NB4 (cell line): ENCODE measurements around the gene TMEM114.

ENCODE experiments used
- DNase-seq: peaks from one replicate; pipeline ENCODE4 v3.0.0; 2010; ENCODE audit warnings: low read depth
- H3K4me3 ChIP-seq: one replicate; pipeline ENCODE4 v1.5.1; 2011; ENCODE audit warnings: mild to moderate bottlenecking, low read depth, low read length, moderate library complexity
- MYC ChIP-seq: IDR thresholded peaks from 2 replicates; pipeline ENCODE4 v1.6.1; 2011; ENCODE audit warnings: low read depth, low read length
- POLR2A ChIP-seq: IDR thresholded peaks from 2 replicates; pipeline ENCODE4 v1.6.1; 2011; ENCODE audit warnings: mild to moderate bottlenecking; ENCODE audit not compliant: insufficient read length; ENCODE audit errors: extremely low read depth
- TF ChIP-seq, protein P1 (sequence below): IDR thresholded peaks from one replicate; pipeline ENCODE4 v1.5.1; 2012; ENCODE audit warnings: low read depth, low read length
- TF ChIP-seq, protein P2 (sequence below): IDR thresholded peaks from 2 replicates; pipeline ENCODE4 v1.6.1; 2011; ENCODE audit warnings: low read depth, low read length

TMEM114 gene

DNA sequence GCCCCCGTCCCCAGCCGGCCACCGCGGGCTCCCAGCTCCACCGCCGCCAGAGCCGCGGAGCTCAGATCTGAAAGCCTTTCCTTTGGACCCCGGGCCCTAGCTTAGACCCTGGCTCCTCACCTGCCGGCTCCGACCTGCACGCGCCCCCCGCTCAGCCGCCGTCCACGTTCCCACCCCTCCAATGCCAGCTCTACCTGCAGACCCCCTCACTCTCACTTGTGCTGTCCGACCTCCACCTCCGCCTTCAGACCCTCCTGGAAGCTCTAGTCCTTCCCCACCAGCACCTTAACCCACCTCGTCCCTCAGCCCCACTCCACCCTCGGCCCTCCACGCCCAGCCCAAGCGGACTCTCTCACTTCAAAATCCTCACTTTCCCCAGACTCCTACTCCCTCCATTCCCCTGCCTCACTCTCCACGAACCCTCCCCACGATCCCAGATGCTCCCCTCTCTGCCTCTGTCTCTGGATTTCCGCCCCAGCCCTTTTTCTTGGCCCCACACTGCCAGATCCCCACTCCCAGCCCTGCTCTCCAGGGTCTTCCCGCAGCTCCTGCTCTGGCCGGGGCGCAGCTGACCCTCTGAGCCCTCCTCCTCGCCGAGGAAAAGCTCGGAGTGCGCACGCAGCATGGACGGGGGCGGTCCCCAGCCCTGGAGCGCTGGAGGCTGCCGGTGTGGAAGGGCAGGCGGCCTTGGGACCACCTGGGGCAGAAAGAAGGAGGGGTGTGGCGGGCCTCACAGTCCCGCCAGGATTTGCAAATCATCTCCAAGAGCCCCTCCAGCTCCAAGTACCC, at the start of gene TMEM114:
TMEM114 (minus strand) TSS at position 612 of the 789 bp plus-strand sequence. CDS start 673 bp downstream, outside the sequence.
- no peak within 1 kb of the TSS for H3K4me3 ChIP-seq
- TF ChIP-seq, protein P1, sequence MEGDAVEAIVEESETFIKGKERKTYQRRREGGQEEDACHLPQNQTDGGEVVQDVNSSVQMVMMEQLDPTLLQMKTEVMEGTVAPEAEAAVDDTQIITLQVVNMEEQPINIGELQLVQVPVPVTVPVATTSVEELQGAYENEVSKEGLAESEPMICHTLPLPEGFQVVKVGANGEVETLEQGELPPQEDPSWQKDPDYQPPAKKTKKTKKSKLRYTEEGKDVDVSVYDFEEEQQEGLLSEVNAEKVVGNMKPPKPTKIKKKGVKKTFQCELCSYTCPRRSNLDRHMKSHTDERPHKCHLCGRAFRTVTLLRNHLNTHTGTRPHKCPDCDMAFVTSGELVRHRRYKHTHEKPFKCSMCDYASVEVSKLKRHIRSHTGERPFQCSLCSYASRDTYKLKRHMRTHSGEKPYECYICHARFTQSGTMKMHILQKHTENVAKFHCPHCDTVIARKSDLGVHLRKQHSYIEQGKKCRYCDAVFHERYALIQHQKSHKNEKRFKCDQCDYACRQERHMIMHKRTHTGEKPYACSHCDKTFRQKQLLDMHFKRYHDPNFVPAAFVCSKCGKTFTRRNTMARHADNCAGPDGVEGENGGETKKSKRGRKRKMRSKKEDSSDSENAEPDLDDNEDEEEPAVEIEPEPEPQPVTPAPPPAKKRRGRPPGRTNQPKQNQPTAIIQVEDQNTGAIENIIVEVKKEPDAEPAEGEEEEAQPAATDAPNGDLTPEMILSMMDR = no peak
- TF ChIP-seq POLR2A (no peak), MYC (no peak)
- TF ChIP-seq, protein P2, sequence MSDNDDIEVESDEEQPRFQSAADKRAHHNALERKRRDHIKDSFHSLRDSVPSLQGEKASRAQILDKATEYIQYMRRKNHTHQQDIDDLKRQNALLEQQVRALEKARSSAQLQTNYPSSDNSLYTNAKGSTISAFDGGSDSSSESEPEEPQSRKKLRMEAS = no peak
- no peak for DNase-seq

DNA sequence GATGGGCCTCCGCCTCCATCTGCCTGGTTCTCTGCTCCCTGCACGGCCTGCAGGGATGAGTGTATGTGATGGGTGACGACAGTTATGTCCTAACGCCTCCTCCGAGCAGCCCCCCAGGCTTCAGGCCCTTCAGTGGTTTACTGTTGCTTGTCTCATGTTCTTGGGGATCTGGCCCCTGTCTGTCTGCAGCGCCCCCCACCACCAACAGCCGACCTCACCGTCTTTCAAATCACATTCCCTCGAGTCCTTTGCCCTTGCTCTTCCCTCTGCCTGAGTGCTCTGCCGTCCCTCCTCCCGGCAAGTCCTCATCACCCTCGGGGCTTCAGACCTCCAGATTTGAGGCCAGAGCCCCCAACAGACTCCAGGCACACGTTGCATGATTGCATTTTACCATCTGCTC, 49.4 kb upstream of the TMEM114 start:
- DNase-seq = no peak
- no peak overlapping the region for H3K4me3 ChIP-seq
- TF ChIP-seq MYC (no peak), POLR2A (no peak)
- TF ChIP-seq, protein P1 = no peak
- TF ChIP-seq, protein P2 = no peak

DNA sequence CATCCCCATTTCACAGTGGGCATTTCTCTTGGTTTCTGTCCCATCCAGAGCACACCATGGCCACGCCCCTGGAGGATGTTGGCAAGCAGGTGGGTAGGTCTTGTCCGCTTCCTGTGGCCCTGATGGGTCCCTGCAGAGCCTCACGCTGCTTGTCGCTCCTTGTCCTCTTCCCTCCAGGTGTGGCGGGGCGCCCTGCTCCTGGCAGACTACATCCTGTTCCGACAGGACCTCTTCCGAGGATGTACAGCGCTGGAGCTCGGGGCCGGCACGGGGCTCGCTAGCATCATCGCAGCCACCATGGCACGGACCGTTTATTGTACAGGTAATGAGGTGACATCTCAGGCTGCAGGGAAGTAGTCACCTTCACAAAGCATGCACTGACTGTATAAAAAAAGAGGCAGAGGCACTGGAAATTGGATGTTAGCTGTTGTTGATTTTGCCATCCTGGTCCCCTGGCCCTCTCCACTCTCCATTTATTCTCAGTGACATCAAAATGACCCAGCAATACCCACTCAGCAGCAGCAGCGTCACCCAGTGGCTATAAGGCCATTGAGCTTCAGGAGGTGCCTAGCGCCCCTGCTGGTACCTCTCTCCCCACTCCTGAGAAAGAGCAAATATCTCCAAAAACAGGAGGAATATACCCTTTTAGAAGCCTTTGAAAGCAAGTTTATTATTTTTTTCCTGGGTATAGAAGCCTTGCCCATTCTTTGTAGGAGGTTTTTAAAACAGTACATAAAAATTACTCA, 44.9 kb upstream of the TMEM114 start:
- no peak overlapping the region for H3K4me3 ChIP-seq
- DNase-seq = no peak
- no peak for TF ChIP-seq POLR2A
- TF ChIP-seq MYC = no peak
- TF ChIP-seq, protein P2 = no peak
- TF ChIP-seq, protein P1 = no peak

DNA sequence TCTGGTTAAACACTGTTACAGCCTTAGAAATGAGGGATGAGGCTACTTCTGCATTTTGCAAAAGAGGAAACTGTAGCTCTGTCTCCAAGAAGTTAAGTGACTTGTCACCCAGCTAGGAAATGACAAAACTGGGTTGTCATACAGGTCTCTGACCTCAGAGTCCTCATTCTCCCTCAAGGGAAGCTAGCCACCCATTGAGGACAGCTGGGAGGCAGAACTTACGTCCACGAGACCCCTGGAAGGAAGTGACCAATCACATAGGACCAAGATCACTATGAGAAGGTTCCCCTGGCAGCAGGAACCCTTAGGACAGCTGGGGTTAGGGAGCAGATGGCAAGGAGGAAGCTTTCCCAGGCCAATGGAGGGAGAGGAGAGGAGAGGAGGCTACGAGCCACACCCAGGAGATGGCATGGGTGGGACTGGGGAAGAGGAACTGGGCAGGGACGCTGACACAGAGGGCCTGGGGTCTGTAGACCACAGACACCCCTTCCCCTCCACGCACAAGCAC, 42.4 kb upstream of the TMEM114 start:
- no peak overlapping the region for H3K4me3 ChIP-seq
- peak; percentile 92 for DNase-seq
- TF ChIP-seq, protein P2 = no peak
- peak; percentile 56; the same call in 1 of the 2 replicates for TF ChIP-seq MYC

DNA sequence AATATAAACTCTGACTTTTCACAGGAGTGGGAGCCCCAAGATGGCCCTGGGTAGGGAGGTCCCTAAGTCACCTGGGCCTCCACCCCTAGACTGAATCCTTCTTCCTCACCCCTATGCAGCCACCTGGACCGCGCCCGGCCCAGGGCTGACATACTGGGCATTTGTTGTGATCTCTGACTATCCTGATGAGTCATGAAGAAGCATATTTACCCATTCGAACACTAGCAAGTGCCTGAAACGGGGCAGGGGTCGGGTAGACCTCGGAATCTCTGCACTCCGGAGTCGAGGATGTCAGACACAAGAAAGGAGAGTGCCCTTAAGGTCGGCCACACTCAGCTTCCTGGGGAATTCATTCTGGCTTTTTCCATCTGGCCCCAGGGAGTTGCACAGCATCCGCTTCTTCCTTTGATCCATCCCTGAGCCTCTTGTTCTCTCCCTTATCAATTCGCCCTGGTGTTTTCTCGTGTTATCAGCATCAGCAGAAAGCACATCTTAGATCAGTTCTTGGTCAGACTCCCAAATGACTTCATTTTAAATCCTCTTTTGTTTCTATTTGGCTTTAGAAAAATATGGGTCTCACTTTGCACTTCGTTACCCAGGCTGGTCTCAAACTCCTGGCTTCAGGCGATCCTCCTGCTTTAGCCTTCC, 41.6 kb upstream of the TMEM114 start:
- no peak overlapping the region for H3K4me3 ChIP-seq
- TF ChIP-seq, protein P1 = no peak
- TF ChIP-seq POLR2A = no peak
- TF ChIP-seq, protein P2 = no peak
- TF ChIP-seq MYC = no peak
- no peak for DNase-seq
